Esophagus (tissue), 2 donors: ENCODE results near the gene NNAT. TPM values are rescaled to one million over a fixed set of nuclear protein-coding genes. Genes with fewer than 3 reads are reported as not detected.

ENCODE experiments used
- H3K27ac ChIP-seq, 2 donors: one replicate each; pipeline ENCODE4 v1.5.1; 2013; ENCODE audit warnings: low read depth in 2 of 2, mild to moderate bottlenecking in 2 of 2, inconsistent platforms in 1 of 2, low read length in 1 of 2, moderate library complexity in 1 of 2
- H3K27me3 ChIP-seq, 2 donors: one replicate each; pipeline ENCODE4 v1.6.1; 2013; ENCODE audit warnings: low read length in 2 of 2, control low read depth in 1 of 2, mild to moderate bottlenecking in 1 of 2; ENCODE audit not compliant: insufficient read depth in 2 of 2, control insufficient read depth in 1 of 2
- H3K36me3 ChIP-seq, 2 donors: one replicate each; pipeline ENCODE4 v1.6.1; 2013; ENCODE audit warnings: low read length in 1 of 2; ENCODE audit not compliant: control insufficient read depth in 2 of 2, insufficient read depth in 2 of 2
- H3K4me1 ChIP-seq, 2 donors: one replicate each; pipeline ENCODE4 v1.6.1; 2013; ENCODE audit warnings: low read length in 1 of 2; ENCODE audit not compliant: control insufficient read depth in 2 of 2, insufficient read depth in 2 of 2
- H3K4me3 ChIP-seq, 2 donors: one replicate each; pipeline ENCODE4 v1.5.1; 2013; ENCODE audit warnings: low read length in 2 of 2, mild to moderate bottlenecking in 2 of 2, low read depth in 1 of 2, moderate library complexity in 1 of 2
- H3K9me3 ChIP-seq, 2 donors: one replicate each; pipeline ENCODE4 v1.6.1; 2013; ENCODE audit warnings: mild to moderate bottlenecking in 2 of 2, low read depth in 1 of 2, low read length in 1 of 2, moderate library complexity in 1 of 2; ENCODE audit not compliant: control insufficient read depth in 2 of 2, insufficient read depth in 1 of 2
- WGBS, 2 donors: extraction: QIAGEN DNeasy Blood & Tissue Kit; methylation state at CpG; one replicate each; pipeline ENCODE4 v1.1.7; 2013; 5-methylcytosine and 5-hydroxymethylcytosine counted together
- polyA plus RNA-seq, 2 donors: library from polyadenylated mRNA; stranded (reverse); fragments of 200-250 nt; gene quantifications; one replicate each; pipeline ENCODE4 v1.2.3, GENCODE V29; 2013
- donor health status: healthy with polysubstance abuse.
- donor health status: Bipolar disorder and iron deficiency.

The NNAT gene
- polyA plus RNA-seq, 2 donors, result 2.5 to 3.8 TPM

- no peaks in the 10 kb centered on the region for H3K27me3 ChIP-seq
- WGBS, 2 donors, result 92 to 93% methylated on average over 7 of the region's 7 CpGs
- peaks cover 0 to 4% of the 10 kb centered on the region in 2 donors for H3K36me3 ChIP-seq
- H3K9me3 ChIP-seq, result no peaks in the 10 kb centered on the region
- H3K27ac ChIP-seq, result no peak overlapping the region
- H3K4me1 ChIP-seq, result no peaks in the 10 kb centered on the region
- H3K4me3 ChIP-seq, result no peak overlapping the region
Measured at GRCh38 chr20:37500311-37500710, 20.7 kb upstream of the NNAT start.

- peaks cover 0 to 2% of the 10 kb centered on the region in 2 donors for H3K4me1 ChIP-seq
- H3K27me3 ChIP-seq, result no peaks in the 10 kb centered on the region
- WGBS, 2 donors, result 81 to 85% methylated on average over 7 of the region's 7 CpGs
- no peak overlapping the region for H3K4me3 ChIP-seq
- no peak overlapping the region for H3K27ac ChIP-seq
- H3K36me3 ChIP-seq, result peaks cover 0 to 4% of the 10 kb centered on the region in 2 donors
- H3K9me3 ChIP-seq, result no peaks in the 10 kb centered on the region
Measured at GRCh38 chr20:37501940-37502339, 19.1 kb upstream of the NNAT start.

- H3K9me3 ChIP-seq, result no peaks in the 10 kb centered on the region
- H3K36me3 ChIP-seq, result peaks cover 0 to 4% of the 10 kb centered on the region in 2 donors
- H3K27ac ChIP-seq, result no peak overlapping the region
- peaks cover 0 to 2% of the 10 kb centered on the region in 2 donors for H3K4me1 ChIP-seq
- no peaks in the 10 kb centered on the region for H3K27me3 ChIP-seq
- no peak overlapping the region for H3K4me3 ChIP-seq
- WGBS, 2 donors, result 75 to 81% methylated on average over 2 of the region's 2 CpGs
Measured at GRCh38 chr20:37502654-37503053, 18.4 kb upstream of the NNAT start.

GRCh38 chr20:37503256-37503927 is 17.7 kb upstream of the NNAT start:
- 78 to 83% methylated on average over 3 of the region's 3 CpGs for WGBS, 2 donors

GRCh38 chr20:37504404-37505096 is 16.5 kb upstream of the NNAT start:
- peaks cover 0 to 9% of the 10 kb centered on the region in 2 donors for H3K36me3 ChIP-seq
- no peaks in the 10 kb centered on the region for H3K27me3 ChIP-seq
- H3K4me1 ChIP-seq, result peaks cover 0 to 2% of the 10 kb centered on the region in 2 donors
- no peak overlapping the region for H3K4me3 ChIP-seq
- 55 to 68% methylated on average over 3 of the region's 3 CpGs for WGBS, 2 donors
- no peak overlapping the region for H3K27ac ChIP-seq
- H3K9me3 ChIP-seq, result no peaks in the 10 kb centered on the region

More at GRCh38 chr20:37503256-37503927, 17.7 kb upstream of the NNAT start:
- Histone ChIP-seq H3K36me3 (peaks cover 0 to 4% of the 10 kb centered on the region in 2 donors), H3K4me3 (no peak overlapping the region), H3K4me1 (peaks cover 0 to 2% of the 10 kb centered on the region in 2 donors), H3K9me3 (no peaks in the 10 kb centered on the region), H3K27me3 (no peaks in the 10 kb centered on the region), H3K27ac (no peak overlapping the region)

GRCh38 chr20:37505263-37506151 is 15.5 kb upstream of the NNAT start:
- Histone ChIP-seq H3K27ac (no peak overlapping the region), H3K9me3 (no peaks in the 10 kb centered on the region), H3K4me1 (peaks cover 0 to 2% of the 10 kb centered on the region in 2 donors), H3K36me3 (peaks cover 0 to 11% of the 10 kb centered on the region in 2 donors), H3K27me3 (no peaks in the 10 kb centered on the region), H3K4me3 (no peak overlapping the region)
- 50 to 54% methylated on average over 7 of the region's 7 CpGs for WGBS, 2 donors

GRCh38 chr20:37506152-37506725 is 14.8 kb upstream of the NNAT start:
- no peak overlapping the region for H3K27ac ChIP-seq
- peaks cover 0 to 11% of the 10 kb centered on the region in 2 donors for H3K36me3 ChIP-seq
- no peaks in the 10 kb centered on the region for H3K9me3 ChIP-seq
- no peaks in the 10 kb centered on the region for H3K27me3 ChIP-seq
- 61 to 68% methylated on average over 4 of the region's 4 CpGs for WGBS, 2 donors
- no peak overlapping the region for H3K4me3 ChIP-seq
- peaks cover 0 to 2% of the 10 kb centered on the region in 2 donors for H3K4me1 ChIP-seq

GRCh38 chr20:37510226-37510625 is 10.8 kb upstream of the NNAT start:
- no peaks in the 10 kb centered on the region for H3K9me3 ChIP-seq
- H3K27ac ChIP-seq, result no peak overlapping the region
- peaks cover 6 to 20% of the 10 kb centered on the region in 2 donors for H3K36me3 ChIP-seq
- WGBS, 2 donors, result 87 to 93% methylated on average over 5 of the region's 5 CpGs
- peaks cover 0 to 2% of the 10 kb centered on the region in 2 donors for H3K4me1 ChIP-seq
- H3K4me3 ChIP-seq, result no peak overlapping the region
- no peaks in the 10 kb centered on the region for H3K27me3 ChIP-seq

GRCh38 chr20:37511610-37512275 is 9.3 kb upstream of the NNAT start:
- Histone ChIP-seq H3K36me3 (peaks cover 8 to 20% of the 10 kb centered on the region in 2 donors), H3K27me3 (no peaks in the 10 kb centered on the region), H3K4me1 (no peaks in the 10 kb centered on the region), H3K4me3 (no peak overlapping the region), H3K27ac (no peak overlapping the region), H3K9me3 (no peaks in the 10 kb centered on the region)
- WGBS, 2 donors, result 95% methylated on average over 6 of the region's 6 CpGs
